Spleen (tissue), 7 donors: ENCODE results near the gene C2orf72.

Experiments
- CTCF ChIP-seq, 11 experiments: fragments of 200-600 bp in 7 of 11; fragments of 450-650 bp in 4 of 11; sonication (generic) in 4 of 11; IDR thresholded peaks in 8 of 11; conservative IDR thresholded peaks in 3 of 11; 1 replicate in 7 of 11; 2 replicates in 4 of 11; pipeline versions ENCODE4 v1.4.0 to v1.8.0; 2016 to 2021; ENCODE audit warnings: antibody characterized with exemption in 11 of 11, inconsistent platforms in 4 of 11, mild to moderate bottlenecking in 1 of 11
- POLR2A ChIP-seq, 3 donors: fragments of 450-650 bp; IDR thresholded peaks; one replicate each; pipeline ENCODE4 v1.5.1; 2017; ENCODE audit warnings: antibody characterized with exemption in 3 of 3, mild to moderate bottlenecking in 1 of 3
- POLR2AphosphoS5 ChIP-seq, 3 donors: sonication (generic); formaldehyde crosslinking; IDR thresholded peaks; one replicate each; pipeline ENCODE4 v1.5.1; 2017; ENCODE audit warnings: antibody characterized with exemption in 3 of 3
- donor health status: DM: no; HTN: no; CAD: no; lungs with moderate emphysema.
- donor health status: DM: no; HTN: no; CAD: no.
- donor health status: DM: no; HTN: no; CAD: no.

GRCh38 chr2:231053846-231054245, 16.5 kb downstream of the C2orf72 start:
- TF ChIP-seq CTCF (IDR thresholded peaks at IDR 0.05 in 8 of 11, conservative IDR thresholded peaks at IDR 0.05 in 3 of 11) (no peak), POLR2A (IDR thresholded peaks at IDR 0.05) (no peak), POLR2AphosphoS5 (IDR thresholded peaks at IDR 0.05) (no peak)
